PFSK-1 (cell line): Measurements from ENCODE around the gene STK17B.

Source experiments
- FOXP2 ChIP-seq: optimal IDR thresholded peaks from 2 replicates; pipeline ENCODE3; 2011; ENCODE audit warnings: borderline replicate concordance, control low read depth, inconsistent platforms; ENCODE audit not compliant: insufficient read depth; ENCODE audit errors: extremely low read length, extremely low read depth
- POLR2AphosphoS5 ChIP-seq: IDR thresholded peaks from 2 replicates; pipeline ENCODE4 v1.6.1; 2012; ENCODE audit warnings: low read depth, mild to moderate bottlenecking, control low read depth, low read length, moderate library complexity
- SIN3A ChIP-seq: IDR thresholded peaks from 2 replicates; pipeline ENCODE4 v1.6.1; 2012; ENCODE audit warnings: mild to moderate bottlenecking, low read length, moderate library complexity, borderline replicate concordance; ENCODE audit not compliant: insufficient read depth
- TAF1 ChIP-seq: IDR thresholded peaks from 2 replicates; pipeline ENCODE4 v1.6.1; 2012; ENCODE audit warnings: low read length, control low read depth, borderline replicate concordance; ENCODE audit not compliant: insufficient read depth
- TF ChIP-seq, protein P1 (sequence below), 2 experiments: IDR thresholded peaks; 2 replicates each; pipeline versions ENCODE4 v1.6.1 to v1.8.0; 2011 to 2012; ENCODE audit warnings: low read depth in 2 of 2, low read length in 2 of 2, control low read depth in 1 of 2, inconsistent platforms in 1 of 2, mild to moderate bottlenecking in 1 of 2, moderate library complexity in 1 of 2; ENCODE audit not compliant: insufficient read depth in 1 of 2

DNA sequence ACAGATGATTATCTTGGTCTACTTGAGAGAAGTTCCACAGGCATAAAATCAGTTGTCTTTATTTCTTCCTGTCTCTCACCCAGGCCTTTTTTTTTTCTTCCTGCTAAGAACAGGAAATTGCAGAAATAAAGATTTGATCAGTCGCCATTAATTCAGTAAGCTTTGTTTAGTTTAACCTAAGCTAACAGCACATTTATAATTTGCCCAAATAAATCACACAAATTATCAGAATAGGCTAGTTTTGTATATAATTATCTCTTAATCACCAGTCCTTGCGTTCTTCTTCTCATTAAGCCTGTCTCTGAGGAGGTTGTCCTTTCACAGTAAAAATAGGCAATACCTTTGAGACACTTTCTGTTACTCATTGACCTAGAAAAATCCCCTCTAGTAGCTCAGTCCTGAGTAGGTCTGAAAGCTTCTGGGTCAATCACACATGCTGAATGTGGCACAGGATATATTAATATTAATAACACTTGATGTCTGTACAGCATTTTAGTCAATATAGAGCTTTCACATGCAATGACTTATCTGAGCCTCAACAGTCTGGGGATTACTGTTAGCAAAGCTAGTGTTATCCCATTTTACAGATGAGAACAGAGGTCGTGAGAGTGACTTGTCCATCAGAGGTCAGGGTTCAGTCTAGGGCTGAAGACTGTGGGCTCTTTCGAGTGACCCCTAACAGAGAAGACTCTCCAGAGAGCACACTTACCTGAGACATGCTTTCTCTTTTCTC, 11.2 kb upstream of the STK17B start:
- TF ChIP-seq, protein P1, sequence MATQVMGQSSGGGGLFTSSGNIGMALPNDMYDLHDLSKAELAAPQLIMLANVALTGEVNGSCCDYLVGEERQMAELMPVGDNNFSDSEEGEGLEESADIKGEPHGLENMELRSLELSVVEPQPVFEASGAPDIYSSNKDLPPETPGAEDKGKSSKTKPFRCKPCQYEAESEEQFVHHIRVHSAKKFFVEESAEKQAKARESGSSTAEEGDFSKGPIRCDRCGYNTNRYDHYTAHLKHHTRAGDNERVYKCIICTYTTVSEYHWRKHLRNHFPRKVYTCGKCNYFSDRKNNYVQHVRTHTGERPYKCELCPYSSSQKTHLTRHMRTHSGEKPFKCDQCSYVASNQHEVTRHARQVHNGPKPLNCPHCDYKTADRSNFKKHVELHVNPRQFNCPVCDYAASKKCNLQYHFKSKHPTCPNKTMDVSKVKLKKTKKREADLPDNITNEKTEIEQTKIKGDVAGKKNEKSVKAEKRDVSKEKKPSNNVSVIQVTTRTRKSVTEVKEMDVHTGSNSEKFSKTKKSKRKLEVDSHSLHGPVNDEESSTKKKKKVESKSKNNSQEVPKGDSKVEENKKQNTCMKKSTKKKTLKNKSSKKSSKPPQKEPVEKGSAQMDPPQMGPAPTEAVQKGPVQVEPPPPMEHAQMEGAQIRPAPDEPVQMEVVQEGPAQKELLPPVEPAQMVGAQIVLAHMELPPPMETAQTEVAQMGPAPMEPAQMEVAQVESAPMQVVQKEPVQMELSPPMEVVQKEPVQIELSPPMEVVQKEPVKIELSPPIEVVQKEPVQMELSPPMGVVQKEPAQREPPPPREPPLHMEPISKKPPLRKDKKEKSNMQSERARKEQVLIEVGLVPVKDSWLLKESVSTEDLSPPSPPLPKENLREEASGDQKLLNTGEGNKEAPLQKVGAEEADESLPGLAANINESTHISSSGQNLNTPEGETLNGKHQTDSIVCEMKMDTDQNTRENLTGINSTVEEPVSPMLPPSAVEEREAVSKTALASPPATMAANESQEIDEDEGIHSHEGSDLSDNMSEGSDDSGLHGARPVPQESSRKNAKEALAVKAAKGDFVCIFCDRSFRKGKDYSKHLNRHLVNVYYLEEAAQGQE (IDR thresholded peaks at IDR 0.05; ENCODE audit: insufficient read depth in 1 of 2, low read depth in 2 of 2, low read length in 2 of 2) = no peak
- TF ChIP-seq POLR2AphosphoS5 (no peak), TAF1 (no peak), SIN3A (no peak), FOXP2 (no peak)
